Ectodermal cell (in vitro differentiated cells): Measurements from ENCODE around the gene ADARB2.

Experiments
- H3K27ac ChIP-seq: 2 replicates; pipeline ENCODE4 v1.7.0; 2013; ENCODE audit warnings: mild to moderate bottlenecking, low read depth, low read length; ENCODE audit not compliant: insufficient read depth, poor library complexity, severe bottlenecking
- H3K27me3 ChIP-seq: 2 replicates; pipeline ENCODE4 v1.7.0; 2013; ENCODE audit warnings: mild to moderate bottlenecking, low read length; ENCODE audit not compliant: insufficient read depth, control insufficient read depth, poor library complexity, severe bottlenecking
- H3K36me3 ChIP-seq: one replicate; pipeline ENCODE4 v1.7.0; 2013; ENCODE audit warnings: low read length; ENCODE audit not compliant: control insufficient read depth, insufficient read depth
- H3K4me1 ChIP-seq: one replicate; pipeline ENCODE4 v1.7.0; 2013; ENCODE audit warnings: low read length; ENCODE audit not compliant: control insufficient read depth, insufficient read depth
- H3K4me3 ChIP-seq: 2 replicates; pipeline ENCODE4 v1.7.0; 2013; ENCODE audit warnings: low read depth, low read length, control low read depth; ENCODE audit not compliant: insufficient read depth
- H3K9me3 ChIP-seq: 2 replicates; pipeline ENCODE4 v1.7.0; 2013; ENCODE audit warnings: mild to moderate bottlenecking, low read length, moderate library complexity; ENCODE audit not compliant: control insufficient read depth
- WGBS, 2 experiments: methylation state at CpG; one replicate each; pipeline ENCODE4 v1.1.7; 2013; ENCODE audit warnings: missing lambda C conversion rate in 2 of 2; 5-methylcytosine and 5-hydroxymethylcytosine counted together

The ADARB2 gene

GRCh38 chr10:1454951-1455350 lies 282.4 kb downstream of the ADARB2 start:
- no peaks in the 10 kb centered on the region for H3K27me3 ChIP-seq
- 94% methylated on average over 5 to 6 of the region's 6 CpGs for WGBS, 2 experiments

GRCh38 chr10:1454428-1454827 lies 282.9 kb downstream of the ADARB2 start:
- H3K36me3 ChIP-seq, result no peaks in the 10 kb centered on the region
- peaks cover 3% of the 10 kb centered on the region for H3K4me1 ChIP-seq
- H3K4me3 ChIP-seq, result no peak overlapping the region
- no peaks in the 10 kb centered on the region for H3K9me3 ChIP-seq
- no peak overlapping the region for H3K27ac ChIP-seq
- H3K27me3 ChIP-seq, result no peaks in the 10 kb centered on the region
- WGBS, 2 experiments, result 92 to 94% methylated on average over 5 of the region's 6 CpGs

More at GRCh38 chr10:1454951-1455350, 282.4 kb downstream of the ADARB2 start:
- Histone ChIP-seq H3K27ac (no peak overlapping the region), H3K4me3 (no peak overlapping the region), H3K36me3 (no peaks in the 10 kb centered on the region), H3K9me3 (no peaks in the 10 kb centered on the region), H3K4me1 (no peaks in the 10 kb centered on the region)

- WGBS, 2 experiments, result 69 to 70% methylated on average over 8 of the region's 8 CpGs
- no peaks in the 10 kb centered on the region for H3K27me3 ChIP-seq
- no peaks in the 10 kb centered on the region for H3K36me3 ChIP-seq
- H3K4me1 ChIP-seq, result peaks cover 5% of the 10 kb centered on the region
- H3K27ac ChIP-seq, result no peak overlapping the region
- H3K9me3 ChIP-seq, result no peaks in the 10 kb centered on the region
- H3K4me3 ChIP-seq, result no peak overlapping the region
Measured at GRCh38 chr10:1452777-1453176, 284.5 kb downstream of the ADARB2 start.

- H3K9me3 ChIP-seq, result no peaks in the 10 kb centered on the region
- no peaks in the 10 kb centered on the region for H3K36me3 ChIP-seq
- H3K4me3 ChIP-seq, result no peak overlapping the region
- H3K27ac ChIP-seq, result no peak overlapping the region
- WGBS, 2 experiments, result 93 to 96% methylated on average over 7 of the region's 7 CpGs
- H3K4me1 ChIP-seq, result peaks cover 5% of the 10 kb centered on the region
- H3K27me3 ChIP-seq, result no peaks in the 10 kb centered on the region
Measured at GRCh38 chr10:1451941-1452340, 285.4 kb downstream of the ADARB2 start.

GRCh38 chr10:1451362-1451888 lies 285.9 kb downstream of the ADARB2 start:
- 90 to 94% methylated on average over 4 of the region's 4 CpGs for WGBS, 2 experiments
- H3K9me3 ChIP-seq, result no peaks in the 10 kb centered on the region
- H3K4me3 ChIP-seq, result no peak overlapping the region
- no peaks in the 10 kb centered on the region for H3K27me3 ChIP-seq
- H3K27ac ChIP-seq, result no peak overlapping the region
- H3K4me1 ChIP-seq, result peaks cover 5% of the 10 kb centered on the region
- H3K36me3 ChIP-seq, result no peaks in the 10 kb centered on the region

- H3K9me3 ChIP-seq, result no peaks in the 10 kb centered on the region
- H3K4me1 ChIP-seq, result peaks cover 5% of the 10 kb centered on the region
- no peak overlapping the region for H3K27ac ChIP-seq
- H3K36me3 ChIP-seq, result no peaks in the 10 kb centered on the region
- WGBS, 2 experiments, result 83 to 88% methylated on average over 16 of the region's 16 CpGs
- no peak overlapping the region for H3K4me3 ChIP-seq
- no peaks in the 10 kb centered on the region for H3K27me3 ChIP-seq
Measured at GRCh38 chr10:1449572-1450205, 287.6 kb downstream of the ADARB2 start.

- Histone ChIP-seq H3K4me1 (peaks cover 5% of the 10 kb centered on the region), H3K9me3 (no peaks in the 10 kb centered on the region), H3K36me3 (no peaks in the 10 kb centered on the region), H3K27me3 (no peaks in the 10 kb centered on the region), H3K4me3 (no peak overlapping the region), H3K27ac (no peak overlapping the region)
- WGBS, 2 experiments, result 91 to 95% methylated on average over 7 of the region's 7 CpGs
Measured at GRCh38 chr10:1449021-1449420, 288.3 kb downstream of the ADARB2 start.

GRCh38 chr10:1448252-1448930 lies 288.9 kb downstream of the ADARB2 start:
- Histone ChIP-seq H3K4me3 (no peak overlapping the region), H3K9me3 (no peaks in the 10 kb centered on the region), H3K36me3 (no peaks in the 10 kb centered on the region), H3K27ac (no peak overlapping the region), H3K27me3 (no peaks in the 10 kb centered on the region), H3K4me1 (peaks cover 5% of the 10 kb centered on the region)
- 78 to 84% methylated on average over 4 of the region's 4 CpGs for WGBS, 2 experiments

GRCh38 chr10:1444826-1445225 lies 292.5 kb downstream of the ADARB2 start:
- 91 to 93% methylated on average over 2 of the region's 2 CpGs for WGBS, 2 experiments
- no peaks in the 10 kb centered on the region for H3K27me3 ChIP-seq
- peaks cover 5% of the 10 kb centered on the region for H3K4me1 ChIP-seq

GRCh38 chr10:1440897-1441296 lies 296.4 kb downstream of the ADARB2 start:
- Histone ChIP-seq H3K27me3 (no peaks in the 10 kb centered on the region), H3K27ac (no peak overlapping the region), H3K9me3 (no peaks in the 10 kb centered on the region), H3K4me1 (no peaks in the 10 kb centered on the region), H3K4me3 (no peak overlapping the region), H3K36me3 (no peaks in the 10 kb centered on the region)
- 91 to 93% methylated on average over 2 of the region's 2 CpGs for WGBS, 2 experiments

More at GRCh38 chr10:1444826-1445225, 292.5 kb downstream of the ADARB2 start:
- no peak overlapping the region for H3K4me3 ChIP-seq
- no peaks in the 10 kb centered on the region for H3K9me3 ChIP-seq
- no peak overlapping the region for H3K27ac ChIP-seq
- no peaks in the 10 kb centered on the region for H3K36me3 ChIP-seq
